ENCODE measurements around the gene WNT5B. TPM values are rescaled to one million over a fixed set of nuclear protein-coding genes. Genes with fewer than 3 reads are reported as not detected.

WNT5B gene
- total and polyA plus RNA-seq, 3 donors from 2014 or later, result 4.6 to 5.8 (median 4.9) TPM

DNA sequence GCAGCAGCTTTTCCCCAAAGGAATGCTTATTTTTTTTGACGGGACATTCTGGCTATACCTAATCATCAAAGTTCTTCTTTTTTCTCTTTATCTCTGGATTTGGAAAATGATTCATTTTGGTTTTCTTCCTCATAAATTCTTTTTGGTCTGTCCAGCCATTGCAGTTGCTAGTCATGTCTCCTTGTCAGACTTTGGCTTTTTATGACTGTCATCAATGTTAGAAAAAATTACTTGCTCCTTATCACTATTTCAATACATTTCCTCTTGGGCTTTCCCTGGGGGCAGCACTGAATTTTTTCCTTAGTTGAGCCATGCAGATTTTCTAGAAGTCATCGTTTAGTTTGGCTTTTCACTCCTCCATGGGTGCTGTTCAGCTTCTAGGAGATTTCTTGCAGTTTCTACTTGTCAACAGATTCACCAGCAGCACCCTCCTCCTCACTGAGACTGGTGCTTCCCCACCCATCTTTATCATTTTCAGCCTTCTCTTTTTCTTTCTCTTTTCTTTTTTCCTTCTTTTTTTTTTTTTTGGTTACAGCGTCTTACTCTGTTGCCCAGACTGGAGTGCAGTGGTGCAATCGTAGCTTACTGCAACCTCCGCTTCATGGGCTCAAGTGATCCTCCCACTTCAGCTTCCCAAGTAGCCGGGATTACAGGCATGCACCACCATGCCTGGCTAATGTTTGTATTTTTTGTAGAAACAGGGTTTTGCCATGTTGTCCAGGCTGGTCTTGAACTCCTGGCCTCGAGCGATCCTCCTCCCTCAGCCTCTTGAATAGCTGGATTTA, 67.0 kb downstream of the WNT5B start:
- Histone ChIP-seq H3K4me1 (peaks cover 13% of the 10 kb centered on the region), H3K9me3 (no peaks in the 10 kb centered on the region), H3K27ac (peak overlapping the region in 1 of 2 donors; percentile 36), H3K4me3 (no peak overlapping the region), H3K27me3 (no peaks in the 10 kb centered on the region), H3K36me3 (ENCODE audit: low read depth, missing control alignments) (no peaks in the 10 kb centered on the region)
- TF ChIP-seq, protein P1, sequence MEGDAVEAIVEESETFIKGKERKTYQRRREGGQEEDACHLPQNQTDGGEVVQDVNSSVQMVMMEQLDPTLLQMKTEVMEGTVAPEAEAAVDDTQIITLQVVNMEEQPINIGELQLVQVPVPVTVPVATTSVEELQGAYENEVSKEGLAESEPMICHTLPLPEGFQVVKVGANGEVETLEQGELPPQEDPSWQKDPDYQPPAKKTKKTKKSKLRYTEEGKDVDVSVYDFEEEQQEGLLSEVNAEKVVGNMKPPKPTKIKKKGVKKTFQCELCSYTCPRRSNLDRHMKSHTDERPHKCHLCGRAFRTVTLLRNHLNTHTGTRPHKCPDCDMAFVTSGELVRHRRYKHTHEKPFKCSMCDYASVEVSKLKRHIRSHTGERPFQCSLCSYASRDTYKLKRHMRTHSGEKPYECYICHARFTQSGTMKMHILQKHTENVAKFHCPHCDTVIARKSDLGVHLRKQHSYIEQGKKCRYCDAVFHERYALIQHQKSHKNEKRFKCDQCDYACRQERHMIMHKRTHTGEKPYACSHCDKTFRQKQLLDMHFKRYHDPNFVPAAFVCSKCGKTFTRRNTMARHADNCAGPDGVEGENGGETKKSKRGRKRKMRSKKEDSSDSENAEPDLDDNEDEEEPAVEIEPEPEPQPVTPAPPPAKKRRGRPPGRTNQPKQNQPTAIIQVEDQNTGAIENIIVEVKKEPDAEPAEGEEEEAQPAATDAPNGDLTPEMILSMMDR (IDR thresholded peaks at IDR 0.05), result no peak
- TF ChIP-seq POLR2A (IDR thresholded peaks at IDR 0.05), result no peak
- intact Hi-C loops (cut with DNase I; ENCODE audit: low total_unique reads), result no loop called here
- no peak for DNase-seq
- WGBS, 2 donors, result 64% methylated on average over 8 of the region's 8 CpGs

DNA sequence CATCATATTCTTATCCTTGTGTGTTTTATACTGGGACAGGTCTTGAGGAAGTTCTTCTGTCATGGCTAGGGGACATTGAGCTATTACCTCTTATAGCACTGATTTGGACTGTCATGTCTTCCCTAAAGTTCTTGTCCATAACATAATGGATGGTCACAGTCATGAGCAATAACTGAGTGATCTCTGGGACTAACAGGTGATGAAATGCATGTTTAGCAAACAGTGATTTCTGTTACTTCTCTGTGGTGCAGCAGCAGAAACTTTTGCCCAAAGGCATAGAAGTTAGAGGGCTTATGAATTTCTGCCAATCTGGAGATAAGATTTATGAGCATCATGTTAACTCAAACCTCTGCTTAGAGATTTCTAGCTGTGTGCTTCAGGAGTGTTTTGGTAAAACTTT, 67.8 kb downstream of the WNT5B start:
- Histone ChIP-seq H3K27me3 (no peaks in the 10 kb centered on the region), H3K9me3 (no peaks in the 10 kb centered on the region), H3K36me3 (ENCODE audit: low read depth, missing control alignments) (no peaks in the 10 kb centered on the region), H3K27ac (peak overlapping the region in 1 of 2 donors; percentile 36), H3K4me1 (peaks cover 13% of the 10 kb centered on the region), H3K4me3 (no peak overlapping the region)
- intact Hi-C loops (cut with DNase I; ENCODE audit: low total_unique reads), result no loop called here
- DNase-seq, result no peak
- TF ChIP-seq, protein P1 (IDR thresholded peaks at IDR 0.05), result no peak
- no peak for TF ChIP-seq POLR2A (IDR thresholded peaks at IDR 0.05)

Small RNAs within 50 kb of the gene (microRNA-seq; reads per million reads assigned to microRNA genes)
- gene MIR3649 (ENCODE audit: borderline number of aligned reads in 2 of 2, borderline replicate concordance in 1 of 2), result 0 reads per million in 2 donors

Small RNAs within 50 kb of the gene (small RNA-seq; reads per million reads assigned to genes)
- gene MIR3649, result 0 reads per million in 2 donors

Other genes with a start within 250 kb of the WNT5B start
- gene FBXL14, start 34.6 kb upstream of the WNT5B start, total RNA-seq, result 10 to 100 TPM; 39.5 to 45.8 TPM
- gene FBXL14, start 34.6 kb upstream of the WNT5B start, polyA plus RNA-seq (ENCODE audit: insufficient read depth, low read depth, low replicate concordance), result 50.2 TPM
- 10 to 100 TPM; 70.6 to 78.3 TPM for gene ADIPOR2, start 61.8 kb downstream of the WNT5B start, total RNA-seq
- gene ADIPOR2, start 61.8 kb downstream of the WNT5B start, polyA plus RNA-seq (ENCODE audit: insufficient read depth, low read depth, low replicate concordance), result 75.1 TPM
- under 1 TPM; 0.39 to 0.43 TPM for gene LRTM2, start 191.3 kb downstream of the WNT5B start, total RNA-seq
- gene LRTM2, start 191.3 kb downstream of the WNT5B start, polyA plus RNA-seq (ENCODE audit: insufficient read depth, low read depth, low replicate concordance), result 0.96 TPM